Activated T-cell treated with anti-CD3 and anti-CD28 coated beads for 1 hour (primary cell): ENCODE data around the gene C3orf33.

Experiments used
- DNase-seq: peaks from one replicate; pipeline ENCODE4 v3.0.0-alpha.2; 2020; ENCODE audit warnings: low read depth

The C3orf33 gene

GRCh38 chr3:155741603-155742002, 64.5 kb downstream of the C3orf33 start:
- DNase-seq = no peak

GRCh38 chr3:155741101-155741500, 65.0 kb downstream of the C3orf33 start:
- no peak for DNase-seq

- no peak for DNase-seq
Measured at GRCh38 chr3:155739154-155739553, 66.9 kb downstream of the C3orf33 start.

GRCh38 chr3:155738580-155739076, 67.5 kb downstream of the C3orf33 start:
- DNase-seq = no peak

GRCh38 chr3:155737844-155738460, 68.1 kb downstream of the C3orf33 start:
- no peak for DNase-seq

GRCh38 chr3:155736381-155736780, 69.7 kb downstream of the C3orf33 start:
- DNase-seq = no peak

GRCh38 chr3:155730843-155731242, 75.2 kb downstream of the C3orf33 start:
- no peak for DNase-seq

- no peak for DNase-seq
Measured at GRCh38 chr3:155727836-155728235, 78.2 kb downstream of the C3orf33 start.

GRCh38 chr3:155714295-155714718, 91.8 kb downstream of the C3orf33 start:
- no peak for DNase-seq
